Measurements from ENCODE around the gene OR6X1. TPM values are rescaled to one million over a fixed set of nuclear protein-coding genes. Genes with fewer than 3 reads are reported as not detected.

Gene OR6X1
- total and polyA plus RNA-seq, 7 donors: not detected

DNA sequence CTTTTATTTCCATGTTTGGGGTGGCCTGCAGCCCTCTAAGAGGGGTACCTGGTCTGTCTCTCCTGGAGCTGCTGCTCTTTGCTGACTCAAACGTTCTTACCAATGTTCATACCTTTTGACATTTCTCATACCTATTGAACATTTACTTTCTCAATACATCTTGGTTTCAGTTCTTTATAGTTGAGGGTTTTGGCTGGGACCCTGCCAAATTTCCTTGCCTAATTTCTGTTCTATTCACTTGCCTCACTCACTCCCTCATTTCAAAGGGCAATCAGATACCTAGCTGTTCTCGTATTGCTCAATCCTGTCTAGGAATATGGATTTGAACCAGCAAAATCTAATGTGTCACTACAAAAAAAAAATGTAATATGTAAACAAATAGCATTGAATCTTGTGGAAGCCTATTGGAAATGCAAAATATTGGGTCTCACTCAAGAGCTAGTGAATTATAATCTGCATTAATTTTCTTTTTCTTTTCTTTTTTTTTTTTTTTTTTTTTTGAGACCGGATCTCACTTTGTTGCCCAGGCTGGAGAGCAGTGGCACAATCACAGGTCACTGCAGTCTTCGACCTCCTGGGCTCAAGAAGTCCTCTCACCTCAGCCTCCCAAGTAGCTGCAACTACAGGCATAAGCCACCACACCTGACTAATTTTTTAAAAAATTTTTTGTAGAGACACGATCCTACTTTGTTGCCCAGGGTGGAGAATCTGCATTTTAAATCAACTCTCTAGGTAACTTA is 44.4 kb upstream of the OR6X1 start:
- no peak for DNase-seq
- Histone ChIP-seq H3K4me3 (no peak overlapping the region), H3K9me3 (no peaks in the 10 kb centered on the region), H3K27ac (no peak overlapping the region), H3K36me3 (ENCODE audit: insufficient read depth in 1 of 2, low read depth in 1 of 2) (no peaks in the 10 kb centered on the region), H3K4me1 (no peaks in the 10 kb centered on the region), H3K27me3 (ENCODE audit: insufficient read depth in 3 of 3, low read length in 2 of 3) (no peaks in the 10 kb centered on the region)
- no peak for TF ChIP-seq CTCF (IDR thresholded peaks at IDR 0.05)
- 59 to 65% (median 63%) methylated on average over 5 of the region's 5 CpGs for WGBS, 3 donors
- no peak for ATAC-seq
- intact Hi-C loops (cut with DNase I): no loop called here

DNA sequence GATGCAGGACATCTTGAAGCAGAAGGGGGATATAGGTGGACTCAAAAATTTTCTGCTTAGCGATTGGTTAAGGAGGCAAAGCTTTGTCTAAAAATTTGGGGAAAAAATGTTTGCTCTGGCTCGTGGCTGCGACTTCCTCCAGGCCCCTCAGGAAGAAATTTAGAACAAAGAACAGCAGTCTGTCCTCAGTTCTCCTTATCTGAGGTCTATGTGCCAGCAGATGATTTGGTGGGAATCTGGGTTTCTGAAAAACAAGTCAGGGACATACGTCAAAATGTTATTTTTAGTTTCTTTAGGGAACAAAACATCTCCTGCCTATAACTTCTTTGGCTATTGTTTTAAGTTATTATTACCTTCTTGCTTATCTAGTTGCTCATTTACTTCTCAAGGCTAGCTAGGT is 43.8 kb upstream of the OR6X1 start:
- ATAC-seq: no peak
- intact Hi-C loops (cut with DNase I): no loop called here
- H3K27me3 ChIP-seq (ENCODE audit: insufficient read depth in 3 of 3, low read length in 2 of 3): no peaks in the 10 kb centered on the region
- no peak overlapping the region for H3K4me3 ChIP-seq
- H3K4me1 ChIP-seq: no peaks in the 10 kb centered on the region
- H3K9me3 ChIP-seq: no peaks in the 10 kb centered on the region
- 63 to 68% (median 66%) methylated on average over 4 of the region's 4 CpGs for WGBS, 3 donors
- no peaks in the 10 kb centered on the region for H3K36me3 ChIP-seq (ENCODE audit: insufficient read depth in 1 of 2, low read depth in 1 of 2)
- TF ChIP-seq CTCF (IDR thresholded peaks at IDR 0.05): no peak
- DNase-seq: no peak
- no peak overlapping the region for H3K27ac ChIP-seq

DNA sequence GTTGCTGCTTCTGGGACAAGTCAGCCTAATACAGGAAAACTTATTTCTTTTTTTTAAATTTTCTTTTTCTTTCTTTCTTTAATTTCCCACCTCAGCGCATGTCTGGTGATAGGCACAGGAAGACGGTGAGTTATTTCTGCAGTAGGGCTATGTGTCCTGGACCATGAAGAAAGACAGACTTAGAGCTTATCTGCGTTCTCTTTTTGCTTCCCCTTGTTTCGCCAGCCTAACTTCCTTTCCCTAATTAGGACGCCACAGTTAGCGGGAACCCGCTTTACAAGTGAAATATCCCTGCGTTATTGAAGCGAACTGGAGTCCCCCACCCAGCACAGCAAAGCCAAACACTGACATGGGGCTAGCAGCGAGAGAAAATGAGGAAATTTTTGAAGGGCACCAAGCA is 43.2 kb upstream of the OR6X1 start:
- no peak for ATAC-seq

DNA sequence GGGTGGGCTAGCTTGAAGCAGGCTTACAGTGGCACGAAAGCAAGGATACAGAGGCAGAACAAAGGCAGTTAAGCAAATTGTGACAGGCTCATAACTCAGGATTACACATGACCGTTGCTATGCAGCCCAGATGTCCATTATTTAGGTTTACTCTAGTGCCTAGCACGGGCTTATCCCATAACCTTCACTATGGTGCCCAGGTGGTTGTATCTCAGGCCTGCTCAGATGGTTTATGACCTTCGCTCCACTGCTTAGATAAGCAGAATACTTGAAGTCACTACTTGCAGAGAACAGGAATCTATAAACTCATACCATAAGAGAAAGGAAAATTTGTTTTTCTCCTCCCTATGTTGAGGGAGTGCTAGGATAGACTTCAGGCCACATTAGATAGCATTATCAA is 42.8 kb upstream of the OR6X1 start:
- DNase-seq (no peak), ATAC-seq (no peak)
- intact Hi-C loops (cut with DNase I): no loop called here
- Histone ChIP-seq H3K36me3 (ENCODE audit: insufficient read depth in 1 of 2, low read depth in 1 of 2) (no peaks in the 10 kb centered on the region), H3K4me1 (no peaks in the 10 kb centered on the region), H3K27ac (no peak overlapping the region), H3K4me3 (no peak overlapping the region), H3K9me3 (no peaks in the 10 kb centered on the region), H3K27me3 (ENCODE audit: insufficient read depth in 3 of 3, low read length in 2 of 3) (no peaks in the 10 kb centered on the region)
- 51 to 57% (median 54%) methylated on average over 4 of the region's 4 CpGs for WGBS, 3 donors
- TF ChIP-seq CTCF (IDR thresholded peaks at IDR 0.05): no peak

More for the DNA sequence above, 43.2 kb upstream of the OR6X1 start:
- Histone ChIP-seq H3K36me3 (ENCODE audit: insufficient read depth in 1 of 2, low read depth in 1 of 2) (no peaks in the 10 kb centered on the region), H3K4me3 (no peak overlapping the region), H3K4me1 (no peaks in the 10 kb centered on the region), H3K27me3 (ENCODE audit: insufficient read depth in 3 of 3, low read length in 2 of 3) (no peaks in the 10 kb centered on the region), H3K9me3 (no peaks in the 10 kb centered on the region), H3K27ac (no peak overlapping the region)
- DNase-seq: no peak
- TF ChIP-seq CTCF (IDR thresholded peaks at IDR 0.05): no peak
- intact Hi-C loops (cut with DNase I): no loop called here
- 77 to 81% (median 79%) methylated on average over 10 of the region's 10 CpGs for WGBS, 3 donors

DNA sequence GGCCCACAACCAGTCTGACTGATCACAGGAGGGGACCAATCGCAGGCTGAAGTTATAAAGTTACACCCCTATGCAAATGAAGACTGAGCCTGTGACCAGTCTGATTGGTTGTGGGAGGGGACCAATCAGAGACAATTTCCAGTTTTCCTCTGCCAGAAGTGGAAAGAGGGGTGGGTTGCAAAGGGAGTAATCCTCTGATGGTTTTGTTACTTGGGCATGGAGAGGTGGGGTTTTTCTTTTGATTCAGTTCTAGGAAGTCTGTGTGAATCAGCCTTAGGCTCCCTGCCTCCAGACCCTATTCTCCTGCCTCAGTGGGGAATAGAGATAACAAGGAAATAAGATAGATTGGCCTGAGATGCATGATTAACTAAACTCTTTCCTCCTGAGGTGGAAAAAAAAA is 41.9 kb upstream of the OR6X1 start:
- 96 to 100% (median 100%) methylated on average over 1 of the region's 1 CpG for WGBS, 3 donors
- DNase-seq (no peak), ATAC-seq (no peak)
- no peak overlapping the region for H3K27ac ChIP-seq
- no peaks in the 10 kb centered on the region for H3K4me1 ChIP-seq
- H3K27me3 ChIP-seq (ENCODE audit: insufficient read depth in 3 of 3, low read length in 2 of 3): no peaks in the 10 kb centered on the region
- no peak for TF ChIP-seq CTCF (IDR thresholded peaks at IDR 0.05)
- H3K9me3 ChIP-seq: no peaks in the 10 kb centered on the region
- H3K4me3 ChIP-seq: no peak overlapping the region
- intact Hi-C loops (cut with DNase I): no loop called here
- no peaks in the 10 kb centered on the region for H3K36me3 ChIP-seq (ENCODE audit: insufficient read depth in 1 of 2, low read depth in 1 of 2)
